ENCODE measurements around the gene OPCML.

The OPCML gene

GRCh38 chr11:133243832-133244231 is 288.5 kb downstream of the OPCML start:
- no peak for TF ChIP-seq CTCF (IDR thresholded peaks at IDR 0.05; ENCODE audit: extremely low read depth, missing control alignments)
- no peak for DNase-seq (ENCODE audit: low spot score)

- DNase-seq (ENCODE audit: low spot score), result no peak
- no peak for TF ChIP-seq CTCF (IDR thresholded peaks at IDR 0.05; ENCODE audit: extremely low read depth, missing control alignments)
These were observed 291.2 kb downstream of the OPCML start for GRCh38 chr11:133240908-133241655.

GRCh38 chr11:133239575-133239974 is 292.7 kb downstream of the OPCML start:
- no peak for TF ChIP-seq CTCF (IDR thresholded peaks at IDR 0.05; ENCODE audit: extremely low read depth, missing control alignments)
- DNase-seq (ENCODE audit: low spot score), result no peak

GRCh38 chr11:133238495-133238894 is 293.8 kb downstream of the OPCML start:
- no peak for TF ChIP-seq CTCF (IDR thresholded peaks at IDR 0.05; ENCODE audit: extremely low read depth, missing control alignments)
- no peak for DNase-seq (ENCODE audit: low spot score)

- DNase-seq (ENCODE audit: low spot score), result no peak
- TF ChIP-seq CTCF (IDR thresholded peaks at IDR 0.05; ENCODE audit: extremely low read depth, missing control alignments), result no peak
These were observed 294.3 kb downstream of the OPCML start for GRCh38 chr11:133238027-133238426.

- no peak for TF ChIP-seq CTCF (IDR thresholded peaks at IDR 0.05; ENCODE audit: extremely low read depth, missing control alignments)
- no peak for DNase-seq (ENCODE audit: low spot score)
These were observed 296.9 kb downstream of the OPCML start for GRCh38 chr11:133235381-133235780.

GRCh38 chr11:133234883-133235282 is 297.4 kb downstream of the OPCML start:
- no peak for DNase-seq (ENCODE audit: low spot score)
- TF ChIP-seq CTCF (IDR thresholded peaks at IDR 0.05; ENCODE audit: extremely low read depth, missing control alignments), result no peak
